ENCODE data around the gene NTN1.

The NTN1 gene

GRCh38 chr17:9291912-9292560 lies 270.7 kb downstream of the NTN1 start:
- DNase-seq, result no peak

GRCh38 chr17:9292561-9292941 lies 271.2 kb downstream of the NTN1 start:
- DNase-seq, result no peak
